HEK293 (cell line): ENCODE measurements around the gene SLC25A26.

Source experiments
- CTCF ChIA-PET: fragments of 350-600 bp; formaldehyde crosslinking; extraction: SDS; loops from one replicate; lab custom pipeline; 2021; ENCODE audit warnings: antibody characterized with exemption; lab: Yijun Ruan, JAX
- POLR2A ChIA-PET: fragments of 300-600 bp; formaldehyde crosslinking; extraction: SDS; loops from one replicate; lab custom pipeline; 2020; ENCODE audit warnings: antibody characterized with exemption, inconsistent platforms; lab: Yijun Ruan, JAX
- H3K27ac ChIP-seq: fragments of 200-500 bp; sonication (Bioruptor generic); 2 replicates; pipeline ENCODE4 v1.5.1; 2014; ENCODE audit warnings: low read depth, low read length, control low read depth, inconsistent platforms; ENCODE audit errors: extremely low read depth
- H3K36me3 ChIP-seq, 2 experiments: fragments of 200-500 bp in 1 of 2; sonication (Bioruptor generic) in 1 of 2; 1 replicate in 1 of 2; 2 replicates in 1 of 2; pipeline ENCODE4 v1.5.1; 2014 to 2017; ENCODE audit warnings: inconsistent platforms in 2 of 2, low read length in 2 of 2; ENCODE audit not compliant: control insufficient read depth in 2 of 2, insufficient read depth in 1 of 2
- H3K4me1 ChIP-seq: fragments of 200-500 bp; sonication (Bioruptor generic); 2 replicates; pipeline ENCODE4 v1.5.1; 2014; ENCODE audit warnings: mild to moderate bottlenecking, low read length, inconsistent platforms; ENCODE audit not compliant: control insufficient read depth, insufficient read depth
- H3K4me3 ChIP-seq: 2 replicates; pipeline ENCODE4 v1.5.1; 2011; ENCODE audit warnings: low read depth, mild to moderate bottlenecking, control low read depth, low read length, moderate library complexity
- H3K9me3 ChIP-seq: fragments of 200-500 bp; sonication (Bioruptor generic); 2 replicates; pipeline ENCODE4 v1.5.1; 2014; ENCODE audit warnings: low read depth, low read length, inconsistent platforms; ENCODE audit not compliant: control insufficient read depth, insufficient read depth
- CTCF ChIP-seq: fragments of 450-650 bp; formaldehyde crosslinking; IDR thresholded peaks from 2 replicates; pipeline ENCODE4 v1.5.1; 2016; ENCODE audit warnings: missing biosample characterization, missing genetic modification characterization
- GLI2 ChIP-seq: fragments of 450-650 bp; formaldehyde crosslinking; IDR thresholded peaks from 2 replicates; pipeline ENCODE4; 2017; ENCODE audit warnings: missing biosample characterization, missing genetic modification characterization, low read depth, borderline replicate concordance
- HOXC10 ChIP-seq: sonication (generic); formaldehyde crosslinking; IDR thresholded peaks from 2 replicates; pipeline ENCODE4 v1.8.1; 2023; ENCODE audit warnings: mild to moderate bottlenecking, missing genetic modification reagents
- KLF7 ChIP-seq: fragments of 450-650 bp; formaldehyde crosslinking; IDR thresholded peaks from 2 replicates; pipeline ENCODE4 v1.5.1; 2016; ENCODE audit warnings: missing biosample characterization, missing genetic modification characterization, borderline replicate concordance
- MZF1 ChIP-seq: fragments of 450-650 bp; formaldehyde crosslinking; IDR thresholded peaks from 2 replicates; pipeline ENCODE4 v1.5.1; 2017; ENCODE audit warnings: missing biosample characterization, missing genetic modification characterization, borderline replicate concordance
- REPIN1 ChIP-seq: fragments of 450-650 bp; formaldehyde crosslinking; IDR thresholded peaks from 2 replicates; pipeline ENCODE4 v1.5.1; 2017; ENCODE audit warnings: missing biosample characterization, missing genetic modification characterization, low read depth
- SCRT1 ChIP-seq: fragments of 450-650 bp; formaldehyde crosslinking; IDR thresholded peaks from 2 replicates; pipeline ENCODE4 v1.5.1; 2016; ENCODE audit warnings: missing biosample characterization, missing genetic modification characterization, borderline replicate concordance
- SETDB1 ChIP-seq: IDR thresholded peaks from one replicate; pipeline ENCODE4 v1.6.1; 2017; ENCODE audit warnings: mild to moderate bottlenecking, low read length, moderate library complexity, mixed read lengths; ENCODE audit not compliant: insufficient read length
- ZBTB21 ChIP-seq: fragments of 450-650 bp; formaldehyde crosslinking; IDR thresholded peaks from 2 replicates; pipeline ENCODE4 v1.5.1; 2017; ENCODE audit warnings: missing biosample characterization, missing genetic modification characterization
- ZEB2 ChIP-seq: fragments of 450-650 bp; formaldehyde crosslinking; IDR thresholded peaks from 2 replicates; pipeline ENCODE4 v1.5.1; 2016; ENCODE audit warnings: missing biosample characterization, missing genetic modification characterization
- ZNF174 ChIP-seq: fragments of 450-650 bp; formaldehyde crosslinking; IDR thresholded peaks from 2 replicates; pipeline ENCODE4 v1.5.0; 2017; ENCODE audit warnings: missing biosample characterization, mild to moderate bottlenecking, missing genetic modification characterization
- ZNF221 ChIP-seq: fragments of 450-650 bp; formaldehyde crosslinking; IDR thresholded peaks from 2 replicates; pipeline ENCODE4 v1.5.1; 2017; ENCODE audit warnings: missing biosample characterization, missing genetic modification characterization, borderline replicate concordance
- ZNF555 ChIP-seq: fragments of 450-650 bp; formaldehyde crosslinking; conservative IDR thresholded peaks from 2 replicates; pipeline ENCODE4 v1.5.1; 2017; ENCODE audit warnings: missing biosample characterization, mild to moderate bottlenecking, missing genetic modification characterization, inconsistent platforms
- ZNF580 ChIP-seq: fragments of 450-650 bp; formaldehyde crosslinking; IDR thresholded peaks from 2 replicates; pipeline ENCODE4 v1.5.1; 2016; ENCODE audit warnings: missing biosample characterization, missing genetic modification characterization
- ZNF670 ChIP-seq: fragments of 450-650 bp; formaldehyde crosslinking; IDR thresholded peaks from 2 replicates; pipeline ENCODE4 v1.5.1; 2016; ENCODE audit warnings: missing biosample characterization, missing genetic modification characterization, low read depth
- ZNF747 ChIP-seq: fragments of 450-650 bp; formaldehyde crosslinking; IDR thresholded peaks from 2 replicates; pipeline ENCODE4 v1.5.1; 2016; ENCODE audit warnings: missing biosample characterization, missing genetic modification characterization
- ZNF792 ChIP-seq: fragments of 450-650 bp; formaldehyde crosslinking; IDR thresholded peaks from 2 replicates; pipeline ENCODE4 v1.5.1; 2016; ENCODE audit warnings: missing biosample characterization, missing genetic modification characterization
- ZSCAN4 ChIP-seq: fragments of 450-650 bp; formaldehyde crosslinking; IDR thresholded peaks from 2 replicates; pipeline ENCODE4 v1.5.1; 2017; ENCODE audit warnings: missing biosample characterization, missing genetic modification characterization
- TF ChIP-seq, protein P1 (sequence below): fragments of 450-650 bp; formaldehyde crosslinking; IDR thresholded peaks from 2 replicates; pipeline ENCODE4 v1.5.1; 2016; ENCODE audit warnings: missing biosample characterization, missing genetic modification characterization, borderline replicate concordance

SLC25A26 gene

DNA sequence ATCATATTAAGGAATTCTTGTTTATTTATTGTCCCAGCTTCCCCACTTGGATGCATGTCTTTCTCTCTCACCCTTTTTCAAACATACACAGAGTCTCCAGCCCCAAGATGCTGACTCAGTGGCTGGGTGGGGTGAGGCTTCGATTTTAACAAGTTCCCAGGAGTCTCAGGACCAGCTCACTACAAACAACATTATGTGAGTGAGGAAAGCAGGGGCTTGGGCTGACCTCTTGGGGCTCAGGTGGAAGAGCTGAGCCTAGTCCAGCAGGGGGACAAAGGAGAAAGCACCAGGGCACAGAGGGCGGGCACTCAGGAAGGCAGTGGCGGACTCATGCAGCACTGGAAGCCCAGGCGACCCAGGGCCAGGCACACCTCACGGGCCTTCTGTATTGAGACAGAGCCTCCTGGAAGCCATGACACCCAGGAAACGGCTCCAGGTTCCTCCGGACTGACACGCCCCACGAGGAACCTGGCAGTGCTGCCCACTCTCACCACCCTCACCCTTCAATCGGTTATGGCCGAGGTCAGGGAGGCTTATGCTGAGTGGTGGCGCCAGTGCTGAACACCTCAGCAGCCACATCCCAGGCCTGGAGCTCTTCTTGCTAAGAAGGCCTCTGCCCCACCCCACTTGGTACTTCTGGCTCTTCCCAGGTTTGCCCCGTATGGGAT lies 182.7 kb downstream of the SLC25A26 start:
- Histone ChIP-seq H3K4me1 (no peaks in the 10 kb centered on the region), H3K9me3 (no peaks in the 10 kb centered on the region), H3K36me3 (peaks cover 0 to 64% of the 10 kb centered on the region in 2 experiments; a peak in 1 of 3 replicates), H3K27ac (no peak overlapping the region), H3K4me3 (no peak overlapping the region)
- CTCF ChIA-PET: no interaction called here
- TF ChIP-seq HOXC10 (CRISPR knock-in tag): no peak
- TF ChIP-seq ZNF580: no peak
- TF ChIP-seq KLF7 (tag by site-specific recombination): no peak
- TF ChIP-seq ZEB2 (tag by site-specific recombination): no peak
- TF ChIP-seq, protein P1, sequence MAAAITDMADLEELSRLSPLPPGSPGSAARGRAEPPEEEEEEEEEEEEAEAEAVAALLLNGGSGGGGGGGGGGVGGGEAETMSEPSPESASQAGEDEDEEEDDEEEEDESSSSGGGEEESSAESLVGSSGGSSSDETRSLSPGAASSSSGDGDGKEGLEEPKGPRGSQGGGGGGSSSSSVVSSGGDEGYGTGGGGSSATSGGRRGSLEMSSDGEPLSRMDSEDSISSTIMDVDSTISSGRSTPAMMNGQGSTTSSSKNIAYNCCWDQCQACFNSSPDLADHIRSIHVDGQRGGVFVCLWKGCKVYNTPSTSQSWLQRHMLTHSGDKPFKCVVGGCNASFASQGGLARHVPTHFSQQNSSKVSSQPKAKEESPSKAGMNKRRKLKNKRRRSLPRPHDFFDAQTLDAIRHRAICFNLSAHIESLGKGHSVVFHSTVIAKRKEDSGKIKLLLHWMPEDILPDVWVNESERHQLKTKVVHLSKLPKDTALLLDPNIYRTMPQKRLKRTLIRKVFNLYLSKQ (tag by site-specific recombination): no peak
- POLR2A ChIA-PET: no interaction called here

DNA sequence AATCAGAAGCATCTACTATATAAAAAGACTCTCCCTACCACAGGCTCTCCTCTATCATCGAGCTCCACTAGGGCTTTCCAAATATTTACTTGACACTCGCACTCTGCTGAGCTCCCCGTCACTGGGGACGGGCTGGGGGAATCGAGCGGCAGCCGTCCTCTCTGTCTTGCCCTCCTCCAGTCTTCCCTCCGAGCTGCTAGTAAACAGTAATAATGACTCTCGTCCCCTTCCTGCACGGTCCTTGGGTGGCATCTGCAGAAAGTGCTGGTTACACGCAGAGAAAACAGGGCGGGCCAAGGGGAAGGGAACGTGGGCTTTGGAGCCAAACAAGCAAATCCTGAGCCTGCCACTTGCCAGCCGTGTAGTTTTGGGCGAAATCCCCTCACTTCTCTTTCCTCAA lies 183.4 kb downstream of the SLC25A26 start:
- Histone ChIP-seq H3K4me1 (no peaks in the 10 kb centered on the region), H3K36me3 (peaks cover 0 to 60% of the 10 kb centered on the region in 2 experiments; a peak in 1 of 3 replicates), H3K27ac (no peak overlapping the region), H3K9me3 (no peaks in the 10 kb centered on the region), H3K4me3 (no peak overlapping the region)
- ChIA-PET CTCF (no interaction called here), POLR2A (no interaction called here)
- TF ChIP-seq CTCF (tag by site-specific recombination) (no peak), ZNF221 (tag by site-specific recombination) (no peak), ZBTB21 (no peak), SCRT1 (tag by site-specific recombination) (no peak), SETDB1 (no peak), REPIN1 (tag by site-specific recombination) (no peak)

DNA sequence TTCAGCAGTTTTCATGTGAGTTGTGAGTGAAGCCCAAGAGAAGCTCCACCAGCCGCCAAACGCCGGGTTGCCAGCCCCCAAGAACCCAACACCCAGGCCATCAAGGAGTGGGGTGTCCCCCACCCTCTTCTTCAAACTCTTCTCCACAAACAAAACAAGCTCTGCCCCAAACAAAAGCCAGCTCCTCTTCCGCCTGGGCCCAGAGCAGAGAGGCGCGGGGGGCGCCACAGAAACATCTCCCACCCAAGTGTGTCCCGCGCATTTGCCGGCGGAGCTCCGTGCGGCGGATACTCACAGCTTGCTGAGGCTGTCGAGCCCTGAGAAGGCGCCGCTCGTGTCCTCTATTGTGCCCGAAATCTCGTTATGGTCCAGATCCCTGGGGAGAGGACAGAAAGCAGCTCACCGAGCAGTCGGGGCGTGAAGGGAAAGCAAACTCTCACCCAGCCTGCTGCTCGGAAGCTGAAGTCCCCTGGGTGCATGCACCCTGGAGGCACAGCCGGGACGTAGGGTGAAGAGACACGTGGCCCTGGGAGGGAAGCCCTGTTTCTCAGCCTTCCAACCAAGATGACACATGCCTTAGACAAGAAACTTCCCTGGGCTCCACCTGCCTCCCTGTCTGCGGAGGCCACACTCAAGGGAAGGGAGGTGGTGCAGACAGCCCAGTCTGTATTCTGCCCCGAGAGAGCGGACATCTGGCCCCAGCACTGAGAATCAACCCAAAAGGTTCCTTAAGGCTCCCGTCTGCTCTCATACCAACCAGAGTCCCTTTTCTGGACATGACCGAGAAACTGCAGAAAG lies 184.3 kb downstream of the SLC25A26 start:
- H3K27ac ChIP-seq: no peak overlapping the region
- no peaks in the 10 kb centered on the region for H3K9me3 ChIP-seq
- ChIA-PET POLR2A (no interaction called here), CTCF (interaction anchor here (1.3 kb wide), 1 partner anchor 417 kb away, joined by 4 read pairs; no protein-coding TSS in a partner anchor)
- peaks cover 0 to 65% of the 10 kb centered on the region in 2 experiments; a peak in 1 of 3 replicates for H3K36me3 ChIP-seq
- H3K4me1 ChIP-seq: no peaks in the 10 kb centered on the region
- TF ChIP-seq ZNF792 (tag by site-specific recombination): no peak
- no peak for TF ChIP-seq MZF1
- no peak for TF ChIP-seq ZSCAN4 (tag by site-specific recombination)
- TF ChIP-seq ZNF670 (tag by site-specific recombination): no peak
- TF ChIP-seq ZNF555: no peak
- TF ChIP-seq ZNF747: no peak
- no peak for TF ChIP-seq ZNF174 (tag by site-specific recombination)
- no peak for TF ChIP-seq GLI2 (tag by site-specific recombination)
- no peak overlapping the region for H3K4me3 ChIP-seq
